Measurements from ENCODE around the gene MYO7A. TPM values are rescaled to one million over a fixed set of nuclear protein-coding genes. Genes with fewer than 3 reads are reported as not detected.
A peak's percentile ranks its signal among the peaks of the same experiment; 100 is the strongest.

The MYO7A gene
- total and polyA plus RNA-seq, 2 of the 4 experiments (the other 2 are of a cell fraction): 0.02 TPM; not detected in 1

GRCh38 chr11:77244277-77245027 lies 116.4 kb downstream of the MYO7A start:
- intact Hi-C loops (cut with micrococcal nuclease): no loop called here
- H4K5ac ChIP-seq (ENCODE audit: low read depth, low read length): peak overlapping the region; percentile 93
- peak overlapping the region; percentile 96 for H3K14ac ChIP-seq (replicated peaks; ENCODE audit: low read depth, low read length)
- peak overlapping the region; percentile 92 for H2BK20ac ChIP-seq (ENCODE audit: low read depth, low read length)
- H3K79me1 ChIP-seq (ENCODE audit: low read depth in 1 of 2, low read length in 2 of 2): no peaks in the 10 kb centered on the region
- H2AK9ac ChIP-seq (replicated peaks; ENCODE audit: low read depth, low read length, poor library complexity): peak overlapping the region; percentile 22
- H3K27me3 ChIP-seq (ENCODE audit: control insufficient read depth, insufficient read depth, low read length): no peaks in the 10 kb centered on the region
- peak overlapping the region; percentile 36; the same call in 1 of the 2 replicates for H3K4me2 ChIP-seq (ENCODE audit: low read depth, low read length)
- peak overlapping the region; percentile 95 for H2BK5ac ChIP-seq (ENCODE audit: low read depth, low read length, poor library complexity, severe bottlenecking)
- peak overlapping the region; percentile 93 for H2BK120ac ChIP-seq (ENCODE audit: low read depth, low read length)
- DNase-seq (peak; percentile 85), ATAC-seq (ENCODE audit: low read depth) (peak; percentile 95)
- TF ChIP-seq CEBPB (IDR thresholded peaks at IDR 0.05; ENCODE audit: low read depth, low read length): no peak
- TF ChIP-seq FOS (IDR thresholded peaks at IDR 0.05; ENCODE audit: low read depth, low read length): peak; percentile 86
- TF ChIP-seq SMC3 (IDR thresholded peaks at IDR 0.05; ENCODE audit: low read depth, low read length): no peak
- no peak for TF ChIP-seq NFE2L2 (IDR thresholded peaks at IDR 0.05; ENCODE audit: low read depth, low read length)
- TF ChIP-seq MXI1 (IDR thresholded peaks at IDR 0.05; ENCODE audit: borderline replicate concordance, low read depth, low read length): no peak
- TF ChIP-seq CHD1 (IDR thresholded peaks at IDR 0.05; ENCODE audit: low read depth, low read length): no peak
- H2BK15ac ChIP-seq (ENCODE audit: low read depth, low read length): peak overlapping the region; percentile 93; the same call in 1 of the 3 replicates
- peak overlapping the region; percentile 98 for H3K18ac ChIP-seq (ENCODE audit: low read depth, low read length)
- peak overlapping the region; percentile 27; the same call in 1 of the 2 replicates for H2AK5ac ChIP-seq (ENCODE audit: low read depth, low read length)
- H4K8ac ChIP-seq (ENCODE audit: low read depth in 2 of 2, low read length in 2 of 2): peak overlapping the region; percentile 89 to 96
- no peaks in the 10 kb centered on the region for H3K36me3 ChIP-seq (ENCODE audit: control insufficient read depth, insufficient read depth, low read length)
- peaks cover 11% of the 10 kb centered on the region; the same call in 1 of the 2 replicates for H3K4me1 ChIP-seq (ENCODE audit: control insufficient read depth, insufficient read depth, low read length)
- H2AFZ ChIP-seq (replicated peaks; ENCODE audit: low read length, poor library complexity): peak overlapping the region; percentile 61
- no TSS peak for BruUV-seq (replicated peaks)
- peak overlapping the region; percentile 88 for H4K91ac ChIP-seq (ENCODE audit: insufficient read depth, low read depth, low read length)
- H3K9me3 ChIP-seq (ENCODE audit: control insufficient read depth, insufficient read depth, low read length): no peaks in the 10 kb centered on the region
- H3K4me3 ChIP-seq (ENCODE audit: insufficient read depth, low read depth, low read length): no peak overlapping the region
- no peaks in the 10 kb centered on the region for H4K20me1 ChIP-seq (ENCODE audit: insufficient read depth, low read length)
- POLR2A ChIA-PET (ENCODE audit: unreplicated experiment): no interaction called here
- H3K4ac ChIP-seq (ENCODE audit: low read depth, low read length): peak overlapping the region; percentile 94; the same call in 1 of the 2 replicates
- no CpG with 5 or more reads among the region's 7 CpGs for WGBS, 2 experiments (ENCODE audit: extremely low coverage in 2 of 2, insufficient read length in 1 of 2)
- peak overlapping the region; percentile 34 for H3K56ac ChIP-seq (ENCODE audit: extremely low read depth, insufficient read depth, low read length)
- CTCF ChIA-PET: interaction anchor here (0.9 kb wide), 1 partner anchor 69 kb away, joined by 3 read pairs; no protein-coding TSS in a partner anchor
- dilution Hi-C loops (cut with HindIII; ENCODE audit: low sequenced_read_pairs, unreplicated experiment): no loop called here
- in situ Hi-C loops (cut with MboI; ENCODE audit: low sequenced_read_pairs): no loop called here
- H3K27ac ChIP-seq (ENCODE audit: insufficient read depth, low read length): peak overlapping the region; percentile 63
- no peak overlapping the region for H3K9ac ChIP-seq (ENCODE audit: low read depth, low read length)
- no peaks in the 10 kb centered on the region; the same call in 1 of the 2 replicates for H3K9me1 ChIP-seq (ENCODE audit: insufficient read depth, low read length)
- H3K23ac ChIP-seq (ENCODE audit: low read depth, low read length): peak overlapping the region; percentile 96; the same call in 1 of the 2 replicates
